HepG2 (cell line): ENCODE results near the gene DDX1. TPM values are rescaled to one million over a fixed set of nuclear protein-coding genes. Genes with fewer than 3 reads are reported as not detected.

ENCODE experiments used
- ARID2 ChIP-seq: sonication (generic); formaldehyde crosslinking; IDR thresholded peaks from 2 replicates; pipeline ENCODE4 v1.8.1; 2022; ENCODE audit warnings: mild to moderate bottlenecking, missing genetic modification reagents, borderline replicate concordance
- CC2D1A ChIP-seq: sonication (generic); formaldehyde crosslinking; IDR thresholded peaks from 2 replicates; pipeline ENCODE4 v1.8.1; 2023; ENCODE audit warnings: mild to moderate bottlenecking, missing genetic modification reagents
- FOXA1 ChIP-seq, 2 experiments: fragments of 450-650 bp in 1 of 2; sonication (generic) in 1 of 2; formaldehyde crosslinking in 1 of 2; IDR thresholded peaks; 2 replicates each; pipeline versions ENCODE4 v1.4.0 to v1.6.1; 2016 to 2020; ENCODE audit warnings: missing genetic modification reagents in 1 of 2
- KLF16 ChIP-seq, 2 experiments: sonication (generic) in 1 of 2; formaldehyde crosslinking in 1 of 2; IDR thresholded peaks; 2 replicates each; pipeline versions ENCODE4 v1.6.1 to v1.8.0; 2016 to 2023; ENCODE audit warnings: missing genetic modification reagents in 2 of 2, missing compliant biosample characterization in 1 of 2
- PRPF4 ChIP-seq: fragments of 200-400 bp; formaldehyde crosslinking; IDR thresholded peaks from 2 replicates; pipeline ENCODE4 v1.6.1; 2016; ENCODE audit warnings: low read length, low read depth; ENCODE audit not compliant: poor library complexity, severe bottlenecking
- RFX3 ChIP-seq: IDR thresholded peaks from 2 replicates; pipeline ENCODE4 v1.6.1; 2016; ENCODE audit warnings: missing biosample characterization, missing genetic modification reagents
- SMC3 ChIP-seq: IDR thresholded peaks from 2 replicates; pipeline ENCODE4 v1.6.1; 2011; ENCODE audit warnings: low read length, improper control_type of control experiment
- XRCC5 ChIP-seq: fragments of 200-400 bp; formaldehyde crosslinking; optimal IDR thresholded peaks from 2 replicates; pipeline ENCODE3; 2017; ENCODE audit warnings: mild to moderate bottlenecking, low read length
- ZNF12 ChIP-seq: sonication (generic); formaldehyde crosslinking; IDR thresholded peaks from 2 replicates; pipeline ENCODE4 v1.5.0; 2020; ENCODE audit warnings: missing genetic modification reagents
- ZNF30 ChIP-seq: sonication (generic); formaldehyde crosslinking; IDR thresholded peaks from 2 replicates; pipeline ENCODE4 v1.5.0; 2020; ENCODE audit warnings: mild to moderate bottlenecking, missing genetic modification reagents
- ZNF33A ChIP-seq: sonication (generic); formaldehyde crosslinking; IDR thresholded peaks from 2 replicates; pipeline ENCODE4 v1.5.1; 2020; ENCODE audit warnings: missing genetic modification reagents, mild to moderate bottlenecking, moderate library complexity, borderline replicate concordance
- ZNF34 ChIP-seq: sonication (generic); formaldehyde crosslinking; IDR thresholded peaks from 2 replicates; pipeline ENCODE4 v1.4.0; 2020; ENCODE audit warnings: mild to moderate bottlenecking, missing genetic modification reagents, borderline replicate concordance
- ZNF567 ChIP-seq: sonication (generic); formaldehyde crosslinking; IDR thresholded peaks from 2 replicates; pipeline ENCODE4 v1.8.1; 2023; ENCODE audit warnings: mild to moderate bottlenecking, missing genetic modification reagents, borderline replicate concordance
- ZNF703 ChIP-seq: sonication (generic); formaldehyde crosslinking; IDR thresholded peaks from 2 replicates; pipeline ENCODE4 v1.5.1; 2020; ENCODE audit warnings: missing genetic modification reagents, mild to moderate bottlenecking, moderate library complexity, borderline replicate concordance
- polyA plus RNA-seq, 8 experiments: library from polyadenylated mRNA; depleted of rRNA in 3 of 8; stranded (reverse) in 7 of 8; unstranded in 1 of 8; fragments of >200 nt; fragmentation: Illumina TruSeq in 4 of 8; extraction: Trizol in 4 of 8; gene quantifications; 2 replicates each; pipeline versions ENCODE4 v1.2.1 to v1.2.3, GENCODE V29; 2011 to 2016; ENCODE audit warnings: low read depth in 4 of 8, missing spikeins in 1 of 8, mixed read lengths in 1 of 8; ENCODE audit not compliant: insufficient read depth in 1 of 8
- total RNA-seq, 5 experiments: library from RNA; depleted of rRNA; stranded (reverse); fragments of >200 nt; fragmentation: Illumina TruSeq; extraction: Trizol; gene quantifications; 2 replicates each; pipeline ENCODE4 v1.2.3, GENCODE V29; 2016; ENCODE audit warnings: low read depth in 1 of 5
- TF ChIP-seq, protein P1 (sequence below): sonication (generic); formaldehyde crosslinking; IDR thresholded peaks from 2 replicates; pipeline ENCODE4 v1.4.0; 2020; ENCODE audit warnings: missing genetic modification reagents, borderline replicate concordance
- TF ChIP-seq, protein P2 (sequence below): sonication (generic); formaldehyde crosslinking; IDR thresholded peaks from 2 replicates; pipeline ENCODE4 v1.5.1; 2020; ENCODE audit warnings: mild to moderate bottlenecking, missing genetic modification reagents, moderate library complexity
- TF ChIP-seq, protein P3 (sequence below): sonication (generic); formaldehyde crosslinking; IDR thresholded peaks from 2 replicates; pipeline ENCODE4 v1.8.1; 2022; ENCODE audit warnings: mild to moderate bottlenecking, missing genetic modification reagents

The DDX1 gene
- total and polyA plus RNA-seq, 2 of the 13 experiments (the other 11 are each of a cell fraction or from before 2014, with no cell fraction given) = 81.6 to 130 TPM

DNA sequence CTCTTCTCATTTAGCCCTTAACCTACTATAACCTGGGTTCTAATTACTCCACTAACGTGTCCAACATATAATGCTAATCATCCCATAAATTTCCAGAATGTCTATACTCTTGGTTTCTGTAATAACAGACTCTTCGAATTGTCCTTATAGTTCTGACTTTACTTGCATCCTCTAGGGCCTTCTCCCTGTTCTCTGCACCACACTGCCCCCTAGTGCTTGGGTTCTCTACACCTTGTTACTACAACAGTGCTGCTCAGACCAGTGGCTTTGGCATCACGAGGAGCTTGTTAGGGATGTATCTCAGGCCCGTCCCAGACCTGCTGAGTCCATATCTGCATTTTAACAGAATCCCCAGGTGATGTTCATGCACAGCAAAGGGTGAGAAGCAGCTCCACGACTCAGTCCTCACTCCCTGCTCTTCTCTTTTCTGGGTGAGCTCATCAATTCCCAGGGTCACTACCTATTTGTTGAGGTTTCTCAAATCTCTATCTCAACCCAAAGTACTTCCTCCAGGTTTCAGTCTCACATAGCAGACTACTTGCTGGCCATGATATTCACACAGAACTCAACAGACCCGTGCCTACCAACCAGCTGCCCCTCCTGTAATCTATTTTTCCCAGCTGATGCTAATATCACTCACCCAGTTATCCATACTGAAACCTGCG is 14.5 kb upstream of the DDX1 start (continued):
- TF ChIP-seq, protein P1, sequence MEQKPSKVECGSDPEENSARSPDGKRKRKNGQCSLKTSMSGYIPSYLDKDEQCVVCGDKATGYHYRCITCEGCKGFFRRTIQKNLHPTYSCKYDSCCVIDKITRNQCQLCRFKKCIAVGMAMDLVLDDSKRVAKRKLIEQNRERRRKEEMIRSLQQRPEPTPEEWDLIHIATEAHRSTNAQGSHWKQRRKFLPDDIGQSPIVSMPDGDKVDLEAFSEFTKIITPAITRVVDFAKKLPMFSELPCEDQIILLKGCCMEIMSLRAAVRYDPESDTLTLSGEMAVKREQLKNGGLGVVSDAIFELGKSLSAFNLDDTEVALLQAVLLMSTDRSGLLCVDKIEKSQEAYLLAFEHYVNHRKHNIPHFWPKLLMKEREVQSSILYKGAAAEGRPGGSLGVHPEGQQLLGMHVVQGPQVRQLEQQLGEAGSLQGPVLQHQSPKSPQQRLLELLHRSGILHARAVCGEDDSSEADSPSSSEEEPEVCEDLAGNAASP (CRISPR knock-in tag) = no peak
- TF ChIP-seq ARID2 = no peak
- no peak for TF ChIP-seq RFX3
- TF ChIP-seq, protein P2, sequence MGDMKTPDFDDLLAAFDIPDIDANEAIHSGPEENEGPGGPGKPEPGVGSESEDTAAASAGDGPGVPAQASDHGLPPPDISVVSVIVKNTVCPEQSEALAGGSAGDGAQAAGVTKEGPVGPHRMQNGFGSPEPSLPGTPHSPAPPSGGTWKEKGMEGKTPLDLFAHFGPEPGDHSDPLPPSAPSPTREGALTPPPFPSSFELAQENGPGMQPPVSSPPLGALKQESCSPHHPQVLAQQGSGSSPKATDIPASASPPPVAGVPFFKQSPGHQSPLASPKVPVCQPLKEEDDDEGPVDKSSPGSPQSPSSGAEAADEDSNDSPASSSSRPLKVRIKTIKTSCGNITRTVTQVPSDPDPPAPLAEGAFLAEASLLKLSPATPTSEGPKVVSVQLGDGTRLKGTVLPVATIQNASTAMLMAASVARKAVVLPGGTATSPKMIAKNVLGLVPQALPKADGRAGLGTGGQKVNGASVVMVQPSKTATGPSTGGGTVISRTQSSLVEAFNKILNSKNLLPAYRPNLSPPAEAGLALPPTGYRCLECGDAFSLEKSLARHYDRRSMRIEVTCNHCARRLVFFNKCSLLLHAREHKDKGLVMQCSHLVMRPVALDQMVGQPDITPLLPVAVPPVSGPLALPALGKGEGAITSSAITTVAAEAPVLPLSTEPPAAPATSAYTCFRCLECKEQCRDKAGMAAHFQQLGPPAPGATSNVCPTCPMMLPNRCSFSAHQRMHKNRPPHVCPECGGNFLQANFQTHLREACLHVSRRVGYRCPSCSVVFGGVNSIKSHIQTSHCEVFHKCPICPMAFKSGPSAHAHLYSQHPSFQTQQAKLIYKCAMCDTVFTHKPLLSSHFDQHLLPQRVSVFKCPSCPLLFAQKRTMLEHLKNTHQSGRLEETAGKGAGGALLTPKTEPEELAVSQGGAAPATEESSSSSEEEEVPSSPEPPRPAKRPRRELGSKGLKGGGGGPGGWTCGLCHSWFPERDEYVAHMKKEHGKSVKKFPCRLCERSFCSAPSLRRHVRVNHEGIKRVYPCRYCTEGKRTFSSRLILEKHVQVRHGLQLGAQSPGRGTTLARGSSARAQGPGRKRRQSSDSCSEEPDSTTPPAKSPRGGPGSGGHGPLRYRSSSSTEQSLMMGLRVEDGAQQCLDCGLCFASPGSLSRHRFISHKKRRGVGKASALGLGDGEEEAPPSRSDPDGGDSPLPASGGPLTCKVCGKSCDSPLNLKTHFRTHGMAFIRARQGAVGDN (CRISPR knock-in tag) = no peak
- no peak for TF ChIP-seq FOXA1 (IDR thresholded peaks at IDR 0.05)
- TF ChIP-seq FOXA1 (CRISPR knock-in tag; IDR thresholded peaks at IDR 0.05) = 0 out of 2 replicates have a peak, but pooled peaks have one; percentile 13
- TF ChIP-seq ZNF567 (CRISPR knock-in tag) = 0 out of 2 replicates have a peak, but pooled peaks have one; percentile 64
- peak; percentile 65 for TF ChIP-seq XRCC5
- TF ChIP-seq KLF16 (CRISPR knock-in tag; IDR thresholded peaks at IDR 0.05) = no peak
- TF ChIP-seq ZNF33A (CRISPR knock-in tag) = no peak
- TF ChIP-seq, protein P3, sequence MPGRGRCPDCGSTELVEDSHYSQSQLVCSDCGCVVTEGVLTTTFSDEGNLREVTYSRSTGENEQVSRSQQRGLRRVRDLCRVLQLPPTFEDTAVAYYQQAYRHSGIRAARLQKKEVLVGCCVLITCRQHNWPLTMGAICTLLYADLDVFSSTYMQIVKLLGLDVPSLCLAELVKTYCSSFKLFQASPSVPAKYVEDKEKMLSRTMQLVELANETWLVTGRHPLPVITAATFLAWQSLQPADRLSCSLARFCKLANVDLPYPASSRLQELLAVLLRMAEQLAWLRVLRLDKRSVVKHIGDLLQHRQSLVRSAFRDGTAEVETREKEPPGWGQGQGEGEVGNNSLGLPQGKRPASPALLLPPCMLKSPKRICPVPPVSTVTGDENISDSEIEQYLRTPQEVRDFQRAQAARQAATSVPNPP (CRISPR knock-in tag) = no peak
- TF ChIP-seq PRPF4 = no peak
- TF ChIP-seq ZNF30 (CRISPR knock-in tag) = no peak
- no peak for TF ChIP-seq ZNF703 (CRISPR knock-in tag)
- no peak for TF ChIP-seq ZNF12 (CRISPR knock-in tag)
- no peak for TF ChIP-seq CC2D1A (CRISPR knock-in tag)
- TF ChIP-seq ZNF34 (CRISPR knock-in tag) = no peak
- TF ChIP-seq SMC3 = peak; percentile 66; the same call in 1 of the 2 replicates
